ENCODE data around the gene TPO.
A peak's percentile ranks its signal among the peaks of the same experiment; 100 is the strongest.

The TPO gene

DNA sequence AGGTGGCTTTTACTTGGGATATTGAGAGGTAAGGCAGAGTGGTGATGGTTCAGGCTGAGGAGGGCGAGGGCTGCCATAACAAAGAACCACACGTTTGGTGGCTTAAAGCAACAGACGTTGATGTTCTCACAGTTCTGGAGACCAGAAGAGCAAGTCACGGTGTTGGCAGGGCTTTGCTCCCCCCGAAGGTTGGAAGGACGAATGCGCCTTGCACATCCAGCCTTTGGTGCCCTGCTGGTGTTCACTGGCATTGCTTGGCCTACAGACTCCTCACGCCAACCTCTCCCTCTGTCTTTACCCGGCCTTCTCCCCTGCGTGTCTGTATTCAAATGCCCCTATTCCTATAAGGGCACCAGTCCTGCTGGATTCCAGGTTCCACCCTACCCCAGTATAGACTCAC is 125.4 kb downstream of the TPO start:
- peak in 2 of 5 donors; percentile 6 to 9 for DNase-seq

DNA sequence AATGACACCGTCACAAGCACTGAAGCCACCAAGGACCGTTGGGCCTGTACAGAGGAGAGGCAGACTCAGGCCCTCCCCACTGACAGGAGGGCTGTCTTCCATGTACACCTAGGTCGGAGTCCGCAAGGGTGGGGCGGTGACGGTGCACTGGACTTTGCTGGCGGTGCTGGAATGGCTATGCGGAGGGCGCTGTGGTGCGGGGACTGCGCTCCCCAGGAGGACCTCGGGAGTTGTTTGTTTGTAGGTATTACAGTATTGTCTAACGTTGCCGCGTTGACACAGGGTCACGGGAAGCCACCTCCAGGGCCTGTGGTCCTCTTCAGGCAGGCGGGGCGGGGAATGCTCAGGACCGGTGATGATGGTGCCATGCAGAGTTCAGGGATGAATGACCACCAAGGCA is 126.2 kb downstream of the TPO start:
- DNase-seq, result no peak

DNA sequence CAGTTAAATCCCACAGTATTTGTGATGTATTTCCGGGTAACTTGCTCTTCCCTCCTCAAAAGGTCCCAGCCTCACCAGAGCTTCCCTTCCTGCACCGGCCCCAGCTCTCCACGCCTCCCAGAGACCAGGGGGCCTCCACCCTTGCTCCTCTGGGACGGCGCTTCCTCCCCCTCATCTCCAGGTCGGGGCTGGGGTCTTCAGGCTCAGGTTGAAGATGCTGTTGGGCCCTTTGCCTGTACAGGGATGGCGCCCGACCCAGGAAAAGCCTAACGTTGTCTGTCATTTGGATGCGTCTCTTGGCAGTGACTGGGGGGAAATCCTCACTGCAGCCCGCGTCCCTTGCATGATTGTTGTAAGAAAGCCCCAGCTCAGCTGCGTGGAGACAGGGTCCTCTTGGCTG is 126.7 kb downstream of the TPO start:
- no peak for DNase-seq

DNA sequence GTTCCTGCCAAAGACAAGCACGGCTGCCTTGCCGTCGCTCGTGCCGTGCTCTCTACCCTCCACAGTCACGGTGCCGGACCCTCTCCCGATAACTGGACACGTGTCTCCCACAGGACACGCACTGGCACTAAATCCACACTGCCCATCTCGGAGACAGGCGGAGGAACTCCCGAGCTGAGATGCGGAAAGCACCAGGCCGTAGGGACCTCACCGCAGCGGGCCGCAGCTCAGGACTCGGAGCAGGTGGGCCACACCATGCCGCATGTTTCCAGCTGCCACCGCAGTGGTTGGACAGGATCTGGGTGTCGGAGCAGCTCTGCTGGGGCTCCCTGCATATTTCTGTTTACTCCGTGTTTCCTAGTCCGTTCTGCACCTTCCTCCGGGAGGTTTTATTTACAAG is 127.2 kb downstream of the TPO start:
- no peak for DNase-seq

DNA sequence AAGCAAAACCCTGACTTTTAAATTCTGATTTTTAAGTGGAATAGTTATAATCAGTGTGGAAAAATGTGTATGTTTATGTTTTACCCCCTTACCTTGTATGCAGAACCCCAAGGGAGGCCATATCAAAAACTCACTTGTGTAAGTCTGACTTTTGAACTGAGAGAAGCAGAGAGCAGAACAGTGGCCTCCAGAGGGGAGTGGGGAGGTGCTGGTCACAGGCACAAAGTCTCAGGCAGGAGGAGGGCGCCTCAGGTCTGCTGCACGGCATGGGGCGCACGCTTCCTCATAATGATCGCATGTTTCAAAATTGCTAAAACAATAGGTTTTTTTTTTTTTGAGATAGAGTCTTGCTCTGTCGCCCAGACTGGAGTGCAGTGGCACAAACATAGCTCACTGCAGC is 127.8 kb downstream of the TPO start:
- no peak for DNase-seq

DNA sequence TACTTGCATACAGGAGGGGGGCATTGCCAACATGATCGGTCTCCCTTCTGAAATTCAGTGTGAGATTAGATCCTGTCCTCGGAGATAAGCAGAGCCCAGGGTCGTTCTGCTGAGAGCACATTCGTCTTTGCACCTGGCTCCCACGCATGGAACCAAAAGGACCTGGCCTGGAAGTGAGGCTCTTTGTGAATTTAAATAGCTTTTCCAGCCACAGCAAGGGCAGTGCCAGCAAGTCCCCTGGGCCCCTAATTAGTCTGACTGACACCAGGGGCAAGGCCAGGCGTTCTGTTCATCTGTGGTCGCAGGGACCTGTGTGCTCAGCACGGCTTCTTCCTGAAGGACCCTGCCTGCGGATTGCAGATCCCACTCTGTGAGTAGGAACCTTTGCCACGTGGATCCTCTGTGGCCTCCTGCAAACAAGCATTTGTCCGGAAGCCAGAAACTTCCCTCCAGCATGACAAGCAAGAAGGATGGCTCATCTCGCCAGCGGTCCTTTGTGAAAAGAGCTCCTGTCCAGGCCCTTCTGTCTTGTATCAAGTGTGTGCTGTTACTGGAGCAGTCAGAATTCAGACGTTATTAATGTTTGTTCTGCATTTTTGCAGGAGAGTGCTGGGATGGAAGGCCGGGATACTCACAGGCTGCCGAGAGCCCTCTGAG is 128.7 kb downstream of the TPO start:
- no peak for DNase-seq

- no peak for DNase-seq
These were observed 129.7 kb downstream of the TPO start for GRCh38 chr2:1542971-1543370.

GRCh38 chr2:1543776-1544477 is 130.7 kb downstream of the TPO start:
- no peak for DNase-seq

GRCh38 chr2:1544478-1545069 is 131.3 kb downstream of the TPO start:
- no peak for DNase-seq

DNA sequence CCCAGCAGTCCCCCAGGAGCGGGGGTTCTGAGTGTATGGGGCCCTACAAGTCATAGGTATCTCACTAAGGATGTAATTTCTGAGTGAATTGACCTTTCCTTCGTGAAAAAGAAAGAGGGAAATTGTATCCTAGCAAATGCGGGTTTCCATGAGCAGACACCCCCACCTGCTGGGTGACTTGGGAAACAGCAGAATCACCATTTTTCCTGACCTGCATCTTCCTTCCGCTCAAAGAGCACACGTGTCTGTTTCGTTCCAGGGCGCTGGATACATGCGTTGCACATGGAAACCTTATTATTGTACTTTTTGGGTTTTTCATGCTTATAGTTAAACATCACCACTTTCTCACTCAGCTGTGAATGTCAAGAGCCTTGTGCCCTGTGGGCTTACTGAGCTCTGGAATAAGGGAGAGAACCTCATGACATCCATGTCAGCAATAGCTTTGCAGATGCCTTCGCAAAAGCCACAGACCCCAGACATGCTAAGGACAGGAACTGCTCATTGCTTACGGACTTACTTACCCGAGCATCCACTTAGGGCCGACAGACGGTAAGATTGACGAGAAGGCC is 132.8 kb downstream of the TPO start:
- DNase-seq, result peak in 1 of 5 donors; percentile 14

DNA sequence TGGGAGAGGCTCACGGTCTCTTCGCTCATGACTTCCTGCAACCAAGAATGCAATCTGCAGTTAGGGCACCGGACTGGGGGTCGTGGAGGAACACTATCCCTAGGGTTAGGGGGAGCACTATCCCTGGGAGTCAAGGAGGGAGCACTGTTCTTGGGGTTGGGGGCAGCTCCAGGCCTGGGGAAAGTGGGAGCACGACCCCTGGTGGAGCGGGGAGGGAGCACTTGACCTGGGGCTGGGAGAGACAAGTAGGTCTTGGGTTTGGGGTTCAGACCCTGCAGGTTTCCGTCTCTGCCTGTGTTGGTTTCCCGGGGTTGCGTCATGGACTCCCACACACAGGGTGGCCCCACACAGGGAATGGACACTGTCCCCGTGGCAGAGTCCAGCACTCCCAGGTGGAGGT is 133.6 kb downstream of the TPO start:
- no peak for DNase-seq

GRCh38 chr2:1548910-1549673 is 135.8 kb downstream of the TPO start:
- DNase-seq, result no peak

GRCh38 chr2:1550076-1550475 is 136.8 kb downstream of the TPO start:
- DNase-seq, result no peak

DNA sequence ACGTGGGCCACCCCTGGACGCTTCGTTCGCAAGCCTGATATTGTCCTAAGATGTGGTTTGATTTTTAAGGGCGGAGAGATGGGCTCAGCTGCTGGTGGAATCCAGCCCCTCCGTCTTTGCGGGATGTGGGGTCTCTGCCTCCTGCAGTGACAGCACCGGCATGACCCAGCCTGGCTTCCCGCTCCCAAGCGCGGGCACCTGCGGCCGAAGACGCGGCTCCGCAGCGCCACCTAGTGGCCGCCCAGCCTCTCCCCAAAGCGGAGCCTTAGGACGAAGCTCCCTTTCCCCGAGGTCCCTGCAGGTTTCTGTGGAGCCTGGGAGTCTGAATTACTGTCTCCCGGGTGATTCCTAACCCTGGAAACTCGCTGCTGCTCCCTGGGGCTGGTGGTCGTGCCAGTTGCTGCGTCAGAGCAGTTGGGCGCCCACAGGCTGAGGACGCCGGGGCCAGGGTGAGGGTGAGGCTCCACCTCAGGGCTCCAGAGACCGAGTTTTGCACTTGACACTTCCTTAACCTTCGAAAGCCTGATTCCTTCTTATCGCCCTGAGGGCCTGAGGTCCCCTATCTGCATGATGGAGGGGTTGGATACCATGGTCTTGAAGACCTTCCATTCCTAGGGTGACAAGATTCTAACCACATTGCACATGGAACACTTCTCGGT is 137.5 kb downstream of the TPO start:
- DNase-seq, result peak in 4 of 5 donors; percentile 38 to 49 (median 45)

DNA sequence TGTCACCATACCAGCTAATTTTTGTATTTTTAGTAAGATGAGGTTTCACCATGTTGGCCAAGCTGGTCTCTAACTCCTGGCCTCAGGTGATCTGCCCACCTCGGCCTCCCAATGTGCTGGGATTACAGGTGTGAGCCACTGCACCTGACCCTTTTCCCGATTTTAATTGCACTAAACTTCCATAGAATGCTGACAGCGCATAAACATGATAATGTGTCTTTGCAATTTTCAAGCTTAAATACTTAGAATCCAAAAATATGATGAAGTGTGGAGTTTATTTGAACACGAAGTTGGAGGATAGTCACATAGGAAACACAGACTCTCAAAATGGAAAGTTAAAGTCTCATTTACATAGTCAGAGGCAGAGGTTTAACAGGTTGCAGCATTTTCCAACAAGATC is 138.6 kb downstream of the TPO start:
- no peak for DNase-seq

DNA sequence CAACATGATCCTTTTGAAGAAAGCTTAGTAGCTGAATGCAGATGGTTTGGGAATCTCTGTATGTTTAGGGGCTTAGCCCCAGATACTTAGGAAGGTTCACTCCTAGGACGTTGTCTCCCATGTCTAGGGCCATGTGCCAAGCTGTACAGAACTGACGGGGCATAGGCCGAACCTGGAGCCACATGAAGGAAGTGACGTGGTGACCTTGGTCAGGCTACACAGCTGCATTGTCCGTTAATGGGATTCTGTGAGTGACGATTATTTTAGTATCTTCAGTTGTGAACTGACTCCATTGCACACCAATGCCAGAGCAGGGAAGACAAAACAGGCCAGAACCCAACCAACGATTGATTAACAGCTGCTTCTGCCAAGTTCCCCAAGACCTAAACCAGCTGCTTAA is 139.3 kb downstream of the TPO start:
- DNase-seq, result no peak

DNA sequence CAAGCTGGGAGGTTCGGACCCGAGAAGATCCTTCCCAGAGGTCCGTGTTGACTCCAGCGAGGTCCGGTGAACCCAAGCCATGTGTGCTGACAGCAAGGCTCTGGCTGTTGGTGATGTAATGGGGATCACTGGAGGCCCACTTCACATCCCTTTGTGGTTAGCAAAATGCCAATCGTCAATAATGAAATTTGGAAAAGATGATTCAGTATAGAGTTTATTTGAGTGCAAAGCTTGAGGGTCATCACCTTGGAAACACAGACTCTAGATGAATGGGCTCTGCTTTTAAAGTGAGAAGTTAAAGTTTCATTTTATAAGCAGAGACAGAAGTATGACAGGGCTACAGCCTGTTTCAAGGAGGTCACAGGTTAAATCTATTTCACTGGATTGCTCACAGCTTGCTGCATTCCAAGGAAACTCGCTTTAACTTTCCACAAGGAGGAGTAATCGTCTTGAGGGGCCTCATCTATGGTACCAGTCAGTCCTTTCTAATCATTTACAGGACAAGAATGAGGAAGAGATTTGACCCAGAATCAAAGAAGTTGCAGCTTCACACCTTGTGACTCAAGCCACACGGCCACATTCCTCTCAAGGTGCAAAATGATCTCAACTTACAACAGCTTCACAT is 140.5 kb downstream of the TPO start:
- DNase-seq, result no peak

- no peak for DNase-seq
These were observed 143.0 kb downstream of the TPO start for GRCh38 chr2:1556286-1556685.

DNA sequence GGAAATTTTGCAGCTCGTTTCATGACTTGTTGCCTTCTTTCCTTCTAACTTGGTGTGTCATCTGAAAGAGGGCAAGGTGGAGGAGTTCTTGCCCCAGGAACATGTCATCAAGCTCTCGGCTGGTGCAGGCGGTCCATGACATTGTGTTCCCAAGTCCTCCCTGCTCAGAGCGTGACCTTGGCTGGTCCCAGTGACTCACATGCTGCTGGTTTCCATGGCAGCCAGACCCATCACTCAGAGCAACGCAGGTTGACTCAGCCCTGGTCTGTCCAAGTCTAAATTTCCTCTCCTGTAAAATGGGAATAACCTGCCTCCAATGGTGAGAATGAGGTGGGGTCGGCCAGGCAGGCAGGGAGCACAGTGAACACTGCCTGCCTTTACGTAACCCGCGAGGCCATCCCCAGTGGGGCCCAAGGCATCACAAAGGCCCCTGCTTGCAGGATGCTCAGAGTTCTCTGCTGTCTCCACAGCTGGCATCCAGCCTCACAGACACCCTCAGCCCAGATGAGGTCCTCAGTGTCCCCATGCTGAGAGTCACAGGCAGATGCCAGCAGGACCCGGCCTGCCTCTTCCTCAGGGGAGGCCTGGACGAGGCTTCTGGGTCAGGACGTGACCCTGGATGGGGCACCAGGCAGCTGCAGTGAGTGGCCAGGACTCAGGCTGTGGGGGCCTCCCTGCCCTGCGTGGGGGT is 143.7 kb downstream of the TPO start:
- no peak for DNase-seq

DNA sequence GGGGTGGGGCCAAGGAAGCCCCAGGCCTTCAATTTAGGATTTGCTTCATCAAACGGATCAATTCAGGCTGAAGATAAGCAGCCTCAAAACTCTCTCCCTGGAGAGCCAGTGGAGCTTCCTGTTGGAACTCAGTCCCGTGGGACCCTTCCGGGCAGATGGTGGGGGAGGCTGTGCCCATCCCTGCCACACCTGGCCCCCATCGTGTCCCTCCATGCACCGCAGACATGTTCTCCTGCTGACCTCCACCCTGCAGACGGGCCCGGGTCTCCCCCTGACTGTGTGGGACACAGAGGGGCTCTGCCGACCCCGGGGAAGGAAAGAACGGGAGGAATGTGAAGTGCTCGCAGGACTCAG is 144.2 kb downstream of the TPO start:
- DNase-seq, result no peak

DNA sequence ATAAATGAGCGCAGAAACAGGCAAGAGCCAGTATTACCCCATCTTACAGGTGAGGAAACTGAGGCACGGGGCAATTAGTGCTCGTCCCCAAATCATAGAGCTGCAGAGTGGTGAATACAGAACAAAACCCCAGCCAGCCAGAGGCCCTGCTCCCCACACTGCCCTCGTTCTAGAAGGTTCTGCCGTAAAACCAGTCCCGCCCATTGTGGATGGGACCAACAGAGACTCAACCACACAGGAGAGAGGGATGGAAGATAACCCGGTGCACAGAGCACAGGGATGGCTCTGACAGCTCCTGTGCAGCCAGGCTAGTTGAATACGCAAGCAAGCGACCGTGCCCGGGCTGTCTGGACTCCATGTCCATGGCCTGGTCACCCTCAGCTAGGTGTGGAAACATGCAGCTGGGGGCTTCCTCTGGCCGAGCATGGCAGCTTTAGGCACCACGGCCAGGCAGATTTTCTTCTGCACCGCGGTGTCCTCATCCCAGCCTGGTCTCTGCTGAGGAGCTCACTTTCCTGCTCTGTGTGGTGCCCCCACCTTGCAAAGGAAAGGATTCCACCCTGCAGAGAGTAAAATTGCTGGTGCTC is 146.4 kb downstream of the TPO start:
- DNase-seq, result no peak
